GM19397 (cell line): ENCODE results near the gene CSN1S1.

ENCODE experiments used
- ATAC-seq: cut with Tn5 transposase; IDR thresholded peaks from one replicate; pipeline ENCODE4 v1.9.1; 2021; ENCODE audit warnings: mild to moderate bottlenecking, moderate library complexity; ENCODE audit not compliant: unreplicated experiment

Gene CSN1S1

GRCh38 chr4:69991016-69991415 is 60.1 kb downstream of the CSN1S1 start:
- no peak for ATAC-seq

GRCh38 chr4:69994782-69995181 is 63.9 kb downstream of the CSN1S1 start:
- ATAC-seq, result no peak

- no peak for ATAC-seq
These were observed 64.7 kb downstream of the CSN1S1 start, which contains the start of gene STATH for GRCh38 chr4:69995526-69996016. Gene STATH, plus strand, starts transcription at chr4:69995966. Its CDS starts 2,472 bp downstream, at chr4:69998438.
